ENCODE measurements around the gene TMEM45A.
"Not testable (repeated sequence)": the region's sequence is repeated elsewhere in the genome, so short reads cannot be mapped to it uniquely, and the experiment has no call there.

Gene TMEM45A, protein sequence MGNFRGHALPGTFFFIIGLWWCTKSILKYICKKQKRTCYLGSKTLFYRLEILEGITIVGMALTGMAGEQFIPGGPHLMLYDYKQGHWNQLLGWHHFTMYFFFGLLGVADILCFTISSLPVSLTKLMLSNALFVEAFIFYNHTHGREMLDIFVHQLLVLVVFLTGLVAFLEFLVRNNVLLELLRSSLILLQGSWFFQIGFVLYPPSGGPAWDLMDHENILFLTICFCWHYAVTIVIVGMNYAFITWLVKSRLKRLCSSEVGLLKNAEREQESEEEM

GRCh38 chr3:100492059-100493006 lies at the start of gene TMEM45A:
TSS of gene TMEM45A (plus strand) at chr3:100492619. CDS start at chr3:100555212, 62,593 bp downstream.
- DNase-seq = peak; percentile 80

DNA sequence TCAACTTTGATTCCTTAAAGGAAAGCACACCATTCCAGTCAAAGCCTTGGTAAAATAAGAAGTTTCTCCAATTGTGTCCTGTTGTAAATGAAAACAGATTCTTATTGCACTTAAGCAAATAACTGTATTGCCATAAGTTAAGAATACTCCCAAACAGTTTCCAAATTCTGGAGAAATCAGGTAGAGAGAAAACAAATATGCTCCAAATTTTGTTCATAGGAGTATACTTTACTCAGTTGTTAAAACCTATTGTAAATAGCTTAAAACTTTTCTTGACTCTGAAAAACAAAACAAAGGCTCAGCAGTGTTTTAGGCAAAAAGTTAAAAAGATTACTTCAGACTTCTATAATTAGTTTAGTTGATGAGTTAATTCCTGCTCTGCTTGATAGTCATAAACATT lies 48.7 kb upstream of the TMEM45A start:
- DNase-seq = no peak

- DNase-seq = not testable (repeated sequence)
Measured at GRCh38 chr3:100447067-100447466, 45.4 kb upstream of the TMEM45A start.

DNA sequence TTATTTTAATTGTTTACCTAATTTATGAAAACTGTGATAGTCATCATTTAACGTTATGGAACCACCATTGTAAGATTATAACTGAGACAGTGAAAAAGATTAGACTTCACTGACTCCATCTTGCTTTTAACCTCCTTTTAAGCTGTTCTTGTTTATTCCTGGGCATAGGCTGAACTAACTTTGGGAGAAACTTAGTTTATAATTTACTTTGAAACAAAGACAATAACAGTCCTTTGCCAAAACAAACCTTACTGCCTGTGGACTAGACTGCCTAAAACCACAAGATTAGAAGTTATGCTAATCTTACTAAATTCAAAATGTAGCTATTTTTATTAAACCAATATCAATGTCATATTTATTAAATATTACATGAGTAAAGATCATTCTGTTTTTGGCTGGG lies 44.3 kb upstream of the TMEM45A start:
- DNase-seq = no peak

DNA sequence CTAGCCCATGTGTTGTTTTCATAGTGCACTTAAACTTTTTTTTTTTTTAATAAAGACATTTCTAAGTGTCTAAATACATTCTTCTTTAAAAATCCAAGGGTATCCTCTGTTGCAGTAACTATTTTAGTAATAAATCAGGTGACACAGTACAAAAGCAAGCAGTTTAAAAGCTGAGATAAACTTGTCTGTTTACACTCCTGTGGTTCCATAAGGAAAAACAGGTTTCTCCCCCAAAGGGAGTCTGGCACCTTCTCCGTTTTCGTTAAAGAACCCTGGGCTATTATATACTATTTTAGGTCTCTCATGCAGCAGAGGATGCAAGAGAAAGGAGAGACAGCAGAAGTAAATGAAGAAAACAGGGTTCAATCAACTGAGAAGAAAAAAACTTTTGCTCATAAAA lies 43.2 kb upstream of the TMEM45A start:
- DNase-seq = no peak

- DNase-seq = no peak
Measured at GRCh38 chr3:100454677-100455076, 37.7 kb upstream of the TMEM45A start.

DNA sequence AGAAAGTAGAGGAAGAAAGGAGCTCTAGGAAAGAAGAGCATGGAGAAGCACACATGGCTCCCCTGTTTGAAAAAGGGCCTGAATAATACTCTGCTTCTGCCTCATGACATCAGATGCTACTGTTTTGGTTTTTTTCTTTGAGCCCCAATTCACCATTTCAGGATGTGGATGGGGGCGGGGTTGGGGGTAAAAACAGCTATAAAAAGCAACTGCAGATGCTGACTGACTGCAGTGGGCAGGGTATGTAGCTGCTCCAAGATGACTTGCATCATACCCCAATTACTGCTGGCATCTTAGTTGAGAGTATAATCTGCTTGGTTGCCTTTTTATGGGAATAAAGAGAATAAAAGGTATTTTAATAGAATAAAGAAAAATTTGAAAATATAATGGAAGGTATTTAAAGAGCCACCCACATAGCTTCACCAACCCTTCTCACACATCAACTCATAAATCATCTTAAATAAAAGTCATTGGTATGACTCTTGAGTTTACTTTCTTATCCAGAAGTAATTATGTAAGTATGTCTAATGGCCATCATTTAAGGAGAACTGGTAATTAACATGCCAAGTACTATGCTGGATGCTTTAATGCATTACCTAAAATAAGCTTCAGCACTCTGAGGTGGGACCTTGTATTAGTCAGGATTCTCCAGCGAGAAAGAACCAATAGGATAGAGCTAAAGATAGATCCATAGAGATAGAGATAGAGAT lies 36.4 kb upstream of the TMEM45A start:
- DNase-seq = no peak

DNA sequence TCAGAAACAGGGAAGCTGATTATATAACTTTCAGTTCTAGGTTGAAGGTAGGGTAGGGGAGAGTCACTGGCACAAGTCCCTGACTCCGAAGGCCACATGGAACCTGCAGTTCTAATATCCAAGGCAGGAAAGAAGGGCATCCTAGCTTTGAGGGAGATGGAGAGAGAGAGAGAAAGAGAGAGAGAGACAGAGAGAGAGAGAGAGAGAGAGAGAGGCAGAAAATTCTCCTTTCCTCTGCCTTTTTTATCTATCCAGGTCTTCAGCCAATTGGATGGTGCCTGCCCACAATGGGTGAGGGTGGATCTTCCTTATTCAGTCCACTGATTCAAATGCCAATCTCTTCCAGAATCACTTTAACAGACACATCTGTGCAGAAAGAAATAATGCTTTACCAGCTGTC lies 35.7 kb upstream of the TMEM45A start:
- no peak for DNase-seq

- no peak for DNase-seq
Measured at GRCh38 chr3:100457811-100458210, 34.6 kb upstream of the TMEM45A start.

GRCh38 chr3:100458814-100459213 lies 33.6 kb upstream of the TMEM45A start:
- no peak for DNase-seq

DNA sequence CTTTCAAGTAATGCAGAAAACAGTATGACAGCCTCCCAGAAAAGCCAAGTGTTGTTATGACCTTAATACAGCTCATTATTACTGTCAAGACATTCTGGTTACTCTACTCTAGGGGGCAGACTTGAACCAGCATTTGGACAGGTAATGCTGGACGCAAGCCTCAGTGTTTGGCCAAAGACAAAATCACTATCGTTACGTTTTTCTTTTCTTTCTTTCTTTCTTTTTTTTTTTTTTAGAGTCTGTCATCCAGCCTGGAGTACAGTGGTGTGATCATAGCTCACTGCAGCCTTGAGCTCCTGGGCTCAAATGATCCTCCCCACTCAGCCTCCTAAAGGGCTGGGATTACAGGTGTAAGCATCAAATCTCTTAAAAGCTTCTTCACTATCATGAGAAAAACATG lies 29.4 kb upstream of the TMEM45A start:
- peak; percentile 30 for DNase-seq

GRCh38 chr3:100463646-100464155 lies 28.7 kb upstream of the TMEM45A start:
- no peak for DNase-seq

- no peak for DNase-seq
Measured at GRCh38 chr3:100465892-100466777, 26.3 kb upstream of the TMEM45A start.

- no peak for DNase-seq
Measured at GRCh38 chr3:100467133-100467532, 25.3 kb upstream of the TMEM45A start.

DNA sequence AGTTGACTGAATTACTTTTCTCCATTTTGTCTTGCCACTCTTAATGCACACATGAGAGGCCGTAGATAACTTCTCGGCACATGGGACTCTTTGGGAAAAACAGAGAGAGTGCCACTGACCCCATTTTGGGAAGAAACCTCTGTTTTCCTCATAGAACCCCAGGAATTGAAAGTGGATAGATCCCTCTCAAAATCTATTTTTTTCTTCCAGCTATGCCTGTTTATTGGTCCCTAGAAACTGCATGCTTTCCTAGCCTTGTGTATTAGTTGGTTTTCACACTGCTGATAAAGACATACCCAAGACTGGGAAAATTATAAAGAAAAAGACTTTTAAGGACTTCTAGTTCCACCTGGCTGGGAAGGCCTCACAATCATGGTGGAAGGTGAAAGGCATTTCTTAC lies 23.7 kb upstream of the TMEM45A start:
- DNase-seq = no peak

- no peak for DNase-seq
Measured at GRCh38 chr3:100470951-100471350, 21.5 kb upstream of the TMEM45A start.

GRCh38 chr3:100471444-100471843 lies 21.0 kb upstream of the TMEM45A start:
- DNase-seq = no peak

GRCh38 chr3:100477851-100478360 lies 14.5 kb upstream of the TMEM45A start:
- not testable (repeated sequence) for DNase-seq

GRCh38 chr3:100478521-100478920 lies 13.9 kb upstream of the TMEM45A start:
- not testable (repeated sequence) for DNase-seq

- no peak for DNase-seq
Measured at GRCh38 chr3:100480081-100480480, 12.3 kb upstream of the TMEM45A start.

- no peak for DNase-seq
Measured at GRCh38 chr3:100482176-100482575, 10.2 kb upstream of the TMEM45A start.

DNA sequence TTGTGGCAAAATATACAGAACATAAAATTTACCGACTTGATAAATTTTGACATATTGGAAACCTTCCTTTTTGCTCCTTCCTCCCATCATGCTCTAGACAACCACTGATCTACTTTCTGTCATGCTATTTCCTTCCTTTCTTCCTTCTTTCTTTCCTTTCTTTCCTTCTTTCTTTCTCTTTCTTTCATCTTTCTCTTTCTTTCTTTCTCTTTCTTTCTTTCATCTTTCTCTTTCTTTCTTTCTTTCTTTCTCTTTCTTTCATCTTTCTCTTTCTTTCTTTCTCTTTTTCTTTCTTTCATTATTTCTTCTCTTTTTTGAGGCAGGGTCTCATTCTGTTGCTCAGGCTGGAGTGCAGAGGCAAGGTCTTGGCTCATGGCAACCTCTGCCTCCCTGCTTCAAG lies 8.9 kb upstream of the TMEM45A start:
- no peak for DNase-seq
